ENCODE data around the gene ZNF135. TPM values are rescaled to one million over a fixed set of nuclear protein-coding genes. Genes with fewer than 3 reads are reported as not detected.

Gene ZNF135
- total RNA-seq, 2 donors from 2014 or later = 9.3 to 12.0 TPM

DNA sequence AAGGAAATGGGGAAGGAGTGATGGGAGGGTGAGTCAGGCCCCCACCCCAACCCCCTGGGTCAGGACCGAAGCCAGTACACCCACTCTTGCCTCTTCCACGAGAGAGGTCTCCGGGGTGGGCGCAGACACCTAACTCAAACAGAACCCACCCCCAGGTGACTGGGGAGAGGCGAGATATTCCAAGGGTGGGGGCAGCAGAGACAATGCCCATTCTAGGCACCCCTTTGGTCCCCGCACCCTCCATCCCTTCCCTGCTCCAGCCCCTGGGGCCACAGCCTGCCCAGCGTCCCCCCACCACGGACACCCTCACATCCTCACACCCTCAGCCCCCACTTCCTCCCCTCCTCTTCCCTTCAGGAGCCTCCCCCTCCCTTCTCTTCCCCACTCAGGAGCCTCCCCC is 38.3 kb downstream of the ZNF135 start:
- Histone ChIP-seq H3K4me1 (ENCODE audit: control insufficient read depth, insufficient read depth, low read length) (no peaks in the 10 kb centered on the region), H3K9me3 (ENCODE audit: control insufficient read depth, low read length) (peaks cover 58% of the 10 kb centered on the region), H3K36me3 (ENCODE audit: control insufficient read depth, insufficient read depth, low read length) (peaks cover 20% of the 10 kb centered on the region), H3K27ac (ENCODE audit: low read depth, low read length) (peak overlapping the region; percentile 100), H3K9ac (ENCODE audit: extremely low read depth, low read length, poor library complexity, severe bottlenecking) (peak overlapping the region; percentile 99), H3K27me3 (ENCODE audit: control insufficient read depth, insufficient read depth, low read length, poor library complexity, severe bottlenecking) (no peaks in the 10 kb centered on the region), H3K4me3 (ENCODE audit: low read length) (peak overlapping the region; percentile 84)
- TF ChIP-seq, protein P1, sequence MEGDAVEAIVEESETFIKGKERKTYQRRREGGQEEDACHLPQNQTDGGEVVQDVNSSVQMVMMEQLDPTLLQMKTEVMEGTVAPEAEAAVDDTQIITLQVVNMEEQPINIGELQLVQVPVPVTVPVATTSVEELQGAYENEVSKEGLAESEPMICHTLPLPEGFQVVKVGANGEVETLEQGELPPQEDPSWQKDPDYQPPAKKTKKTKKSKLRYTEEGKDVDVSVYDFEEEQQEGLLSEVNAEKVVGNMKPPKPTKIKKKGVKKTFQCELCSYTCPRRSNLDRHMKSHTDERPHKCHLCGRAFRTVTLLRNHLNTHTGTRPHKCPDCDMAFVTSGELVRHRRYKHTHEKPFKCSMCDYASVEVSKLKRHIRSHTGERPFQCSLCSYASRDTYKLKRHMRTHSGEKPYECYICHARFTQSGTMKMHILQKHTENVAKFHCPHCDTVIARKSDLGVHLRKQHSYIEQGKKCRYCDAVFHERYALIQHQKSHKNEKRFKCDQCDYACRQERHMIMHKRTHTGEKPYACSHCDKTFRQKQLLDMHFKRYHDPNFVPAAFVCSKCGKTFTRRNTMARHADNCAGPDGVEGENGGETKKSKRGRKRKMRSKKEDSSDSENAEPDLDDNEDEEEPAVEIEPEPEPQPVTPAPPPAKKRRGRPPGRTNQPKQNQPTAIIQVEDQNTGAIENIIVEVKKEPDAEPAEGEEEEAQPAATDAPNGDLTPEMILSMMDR (conservative IDR thresholded peaks at IDR 0.05) = no peak
- DNase-seq = no peak
- peak overlapping the region; percentile 58 for H3K27ac Mint-ChIP-seq
- WGBS, 2 experiments (ENCODE audit: insufficient coverage in 1 of 2, insufficient read length in 1 of 2) = 68 to 82% methylated on average over 2 to 8 of the region's 8 CpGs
- peaks cover 4% of the 10 kb centered on the region for H3K4me1 Mint-ChIP-seq
- peaks cover 26% of the 10 kb centered on the region for H3K36me3 Mint-ChIP-seq (ENCODE audit: low read depth)
- peaks cover 4% of the 10 kb centered on the region for H3K27me3 Mint-ChIP-seq (ENCODE audit: insufficient read depth)
- peaks cover 39% of the 10 kb centered on the region for H3K9me3 Mint-ChIP-seq
- H3K4me3 Mint-ChIP-seq = peak overlapping the region; percentile 82

DNA sequence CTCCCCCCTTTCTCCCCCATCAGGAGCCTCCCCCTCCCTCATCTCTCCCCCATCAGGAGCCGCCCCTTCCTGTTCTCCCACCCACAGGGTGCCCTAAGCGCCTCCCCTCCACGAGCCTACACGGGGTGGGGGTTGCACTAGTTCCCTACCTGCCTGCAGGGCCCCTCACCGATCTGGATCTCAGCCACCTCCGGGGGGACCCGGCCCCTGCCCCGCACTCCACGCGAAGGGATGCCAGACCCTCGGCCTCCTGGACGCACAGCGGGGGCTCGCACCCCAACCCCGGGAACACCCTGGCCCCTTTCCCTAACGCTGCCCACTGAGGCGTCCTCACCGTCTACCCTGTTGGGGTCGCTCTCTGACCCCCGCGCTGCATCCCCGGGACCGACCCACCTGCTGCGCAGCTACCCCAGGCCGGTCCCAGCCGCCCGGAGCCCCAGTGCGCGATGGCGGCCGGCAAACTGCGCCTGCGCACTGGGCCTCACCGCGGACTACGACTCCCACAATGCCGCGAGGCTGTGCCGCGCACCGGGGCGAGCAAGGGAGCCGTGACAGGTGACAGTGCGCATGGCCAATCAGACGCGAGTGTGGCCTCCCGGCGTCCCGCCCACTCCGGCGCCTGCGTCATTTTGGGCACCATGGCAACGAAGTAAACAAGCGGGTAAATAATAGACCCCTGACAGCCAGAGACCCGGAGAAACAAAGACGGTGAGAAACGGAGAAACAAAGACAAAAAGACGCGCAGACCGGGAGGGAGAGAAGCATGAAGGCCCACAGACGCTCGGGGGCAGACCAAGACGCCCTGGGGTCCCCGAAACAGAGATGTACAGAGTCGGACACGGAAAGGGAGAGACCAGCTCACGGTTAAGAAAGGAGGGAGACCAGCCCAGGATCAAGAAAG is 38.9 kb downstream of the ZNF135 start, which contains the start of gene ZSCAN18:
ZSCAN18 (minus strand) TSS at position 451 of the 901 bp plus-strand sequence. CDS start 7,964 bp downstream, outside the sequence.
- Histone ChIP-seq H3K4me3 (ENCODE audit: low read length) (peak within 1 kb of the TSS; percentile 84), H3K4me1 (ENCODE audit: control insufficient read depth, insufficient read depth, low read length) (no peaks in the 10 kb centered on the region), H3K36me3 (ENCODE audit: control insufficient read depth, insufficient read depth, low read length) (peaks cover 20% of the 10 kb centered on the region), H3K9me3 (ENCODE audit: control insufficient read depth, low read length) (peaks cover 64% of the 10 kb centered on the region), H3K27ac (ENCODE audit: low read depth, low read length) (peak within 1 kb of the TSS; percentile 100), H3K27me3 (ENCODE audit: control insufficient read depth, insufficient read depth, low read length, poor library complexity, severe bottlenecking) (no peaks in the 10 kb centered on the region), H3K9ac (ENCODE audit: extremely low read depth, low read length, poor library complexity, severe bottlenecking) (peak within 1 kb of the TSS; percentile 99)
- WGBS, 2 experiments (ENCODE audit: insufficient coverage in 1 of 2, insufficient read length in 1 of 2) = 1 to 3% methylated on average over 40 to 67 of the region's 67 CpGs
- Mint-ChIP-seq H3K9me3 (peaks cover 46% of the 10 kb centered on the region), H3K4me1 (peaks cover 4% of the 10 kb centered on the region), H3K36me3 (ENCODE audit: low read depth) (peaks cover 22% of the 10 kb centered on the region), H3K4me3 (peak within 1 kb of the TSS; percentile 82), H3K27me3 (ENCODE audit: insufficient read depth) (peaks cover 4% of the 10 kb centered on the region), H3K27ac (peak within 1 kb of the TSS; percentile 98)
- DNase-seq = peak; percentile 100
- TF ChIP-seq, protein P1 (conservative IDR thresholded peaks at IDR 0.05) = no peak

DNA sequence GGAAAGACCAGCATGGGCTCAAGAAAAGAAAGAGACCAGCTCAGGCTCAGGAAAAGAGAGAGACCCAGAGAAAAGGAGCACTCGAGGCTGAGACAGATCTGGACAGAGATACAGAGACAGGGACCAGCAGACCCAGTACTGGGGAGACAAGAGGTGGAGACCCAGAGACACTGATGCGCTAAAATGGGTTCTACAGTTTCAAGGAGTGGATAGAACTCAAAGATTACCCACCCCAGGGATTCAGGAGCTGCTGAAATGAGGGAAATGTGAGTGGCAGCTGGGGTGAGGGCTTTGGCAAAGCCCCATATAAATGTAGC is 39.6 kb downstream of the ZNF135 start:
- H3K9me3 ChIP-seq (ENCODE audit: control insufficient read depth, low read length) = peaks cover 64% of the 10 kb centered on the region
- H3K4me3 Mint-ChIP-seq = peak overlapping the region; percentile 82
- no peaks in the 10 kb centered on the region for H3K4me1 ChIP-seq (ENCODE audit: control insufficient read depth, insufficient read depth, low read length)
- H3K4me3 ChIP-seq (ENCODE audit: low read length) = peak overlapping the region; percentile 84
- H3K27ac Mint-ChIP-seq = peak overlapping the region; percentile 98
- H3K36me3 Mint-ChIP-seq (ENCODE audit: low read depth) = peaks cover 20% of the 10 kb centered on the region
- H3K4me1 Mint-ChIP-seq = peaks cover 4% of the 10 kb centered on the region
- no peak for DNase-seq
- peaks cover 49% of the 10 kb centered on the region for H3K9me3 Mint-ChIP-seq
- peak overlapping the region; percentile 100 for H3K27ac ChIP-seq (ENCODE audit: low read depth, low read length)
- TF ChIP-seq, protein P1 (conservative IDR thresholded peaks at IDR 0.05) = no peak
- H3K9ac ChIP-seq (ENCODE audit: extremely low read depth, low read length, poor library complexity, severe bottlenecking) = peak overlapping the region; percentile 99
- peaks cover 16% of the 10 kb centered on the region for H3K36me3 ChIP-seq (ENCODE audit: control insufficient read depth, insufficient read depth, low read length)
- no peaks in the 10 kb centered on the region for H3K27me3 ChIP-seq (ENCODE audit: control insufficient read depth, insufficient read depth, low read length, poor library complexity, severe bottlenecking)
- peaks cover 4% of the 10 kb centered on the region for H3K27me3 Mint-ChIP-seq (ENCODE audit: insufficient read depth)
- whole genome bisulfite sequencing, 2 experiments (ENCODE audit: insufficient coverage in 1 of 2, insufficient read length in 1 of 2) = 47 to 56% methylated on average over 2 of the region's 2 CpGs

Data from endodermal cell (in vitro differentiated cells).